HepG2 (cell line): Measurements from ENCODE around the gene PRM2. TPM values are rescaled to one million over a fixed set of nuclear protein-coding genes. Genes with fewer than 3 reads are reported as not detected.
A peak's percentile ranks its signal among the peaks of the same experiment; 100 is the strongest.

Experiments used
- CSRNP1 ChIP-seq: sonication (generic); formaldehyde crosslinking; IDR thresholded peaks from 2 replicates; pipeline ENCODE4 v1.8.1; 2023; ENCODE audit warnings: mild to moderate bottlenecking, missing genetic modification reagents
- HDAC2 ChIP-seq: sonication (generic); formaldehyde crosslinking; IDR thresholded peaks from 2 replicates; pipeline ENCODE4 v1.4.0; 2020; ENCODE audit warnings: missing genetic modification reagents
- HMG20A ChIP-seq: IDR thresholded peaks from 2 replicates; pipeline ENCODE4 v1.6.1; 2016; ENCODE audit warnings: borderline replicate concordance
- KDM3A ChIP-seq: IDR thresholded peaks from 2 replicates; pipeline ENCODE4 v1.6.1; 2018; ENCODE audit warnings: low read depth, missing compliant biosample characterization
- KLF9 ChIP-seq: IDR thresholded peaks from 2 replicates; pipeline ENCODE4 v1.6.1; 2016; ENCODE audit warnings: low read depth
- MAF1 ChIP-seq: sonication (generic); formaldehyde crosslinking; IDR thresholded peaks from 2 replicates; pipeline ENCODE4 v1.5.0; 2020; ENCODE audit warnings: missing genetic modification reagents, borderline replicate concordance
- MBNL3 ChIP-seq: fragments of 250-450 bp; sonication (Bioruptor Pico); conservative IDR thresholded peaks from 2 replicates; pipeline ENCODE4 v1.8.0; 2022; ENCODE audit warnings: mild to moderate bottlenecking, inconsistent platforms
- PRPF4 ChIP-seq: fragments of 200-400 bp; formaldehyde crosslinking; IDR thresholded peaks from 2 replicates; pipeline ENCODE4 v1.6.1; 2016; ENCODE audit warnings: low read length, low read depth; ENCODE audit not compliant: poor library complexity, severe bottlenecking
- SIX4 ChIP-seq: sonication (generic); formaldehyde crosslinking; IDR thresholded peaks from 2 replicates; pipeline ENCODE4 v1.4.0; 2020; ENCODE audit warnings: missing genetic modification reagents
- TBP ChIP-seq: sonication (generic); formaldehyde crosslinking; IDR thresholded peaks from 2 replicates; pipeline ENCODE4 v1.5.0; 2020; ENCODE audit warnings: missing genetic modification reagents
- TMF1 ChIP-seq: sonication (generic); formaldehyde crosslinking; IDR thresholded peaks from 2 replicates; pipeline ENCODE4 v1.8.1; 2022; ENCODE audit warnings: low read depth, missing genetic modification reagents
- ZBTB40 ChIP-seq, 2 experiments: fragments of 450-650 bp in 1 of 2; sonication (generic) in 1 of 2; formaldehyde crosslinking in 1 of 2; IDR thresholded peaks; 2 replicates each; pipeline versions ENCODE4 v1.6.1 to v1.8.0; 2016 to 2022; ENCODE audit warnings: antibody characterized with exemption in 1 of 2, mild to moderate bottlenecking in 1 of 2, missing genetic modification reagents in 1 of 2
- ZKSCAN8 ChIP-seq: IDR thresholded peaks from 2 replicates; pipeline ENCODE4 v1.6.1; 2016; ENCODE audit warnings: borderline replicate concordance, missing genetic modification reagents, missing compliant biosample characterization
- ZNF101 ChIP-seq: sonication (generic); formaldehyde crosslinking; IDR thresholded peaks from 2 replicates; pipeline ENCODE4 v1.4.0; 2020; ENCODE audit warnings: mild to moderate bottlenecking, low read depth, missing genetic modification reagents, borderline replicate concordance
- ZNF326 ChIP-seq: sonication (generic); formaldehyde crosslinking; IDR thresholded peaks from 2 replicates; pipeline ENCODE4 v1.4.0; 2020; ENCODE audit warnings: missing genetic modification reagents, borderline replicate concordance
- ZNF431 ChIP-seq: sonication (generic); formaldehyde crosslinking; IDR thresholded peaks from 2 replicates; pipeline ENCODE4 v1.9.0; 2022; ENCODE audit warnings: missing genetic modification reagents, low read depth, mild to moderate bottlenecking, borderline replicate concordance
- ZNF614 ChIP-seq: IDR thresholded peaks from 2 replicates; pipeline ENCODE4 v1.6.1; 2018; ENCODE audit warnings: missing biosample characterization, missing genetic modification reagents, inconsistent platforms, borderline replicate concordance
- ZNF7 ChIP-seq: IDR thresholded peaks from 2 replicates; pipeline ENCODE4 v1.6.1; 2016; ENCODE audit warnings: missing biosample characterization, missing genetic modification reagents
- ZNF720 ChIP-seq: sonication (generic); formaldehyde crosslinking; IDR thresholded peaks from 2 replicates; pipeline ENCODE4 v1.4.0; 2020; ENCODE audit warnings: missing genetic modification reagents
- polyA plus RNA-seq, 8 experiments: library from polyadenylated mRNA; depleted of rRNA in 3 of 8; stranded (reverse) in 7 of 8; unstranded in 1 of 8; fragments of >200 nt; fragmentation: Illumina TruSeq in 4 of 8; extraction: Trizol in 4 of 8; gene quantifications; 2 replicates each; pipeline versions ENCODE4 v1.2.1 to v1.2.3, GENCODE V29; 2011 to 2016; ENCODE audit warnings: low read depth in 4 of 8, missing spikeins in 1 of 8, mixed read lengths in 1 of 8; ENCODE audit not compliant: insufficient read depth in 1 of 8
- total RNA-seq, 5 experiments: library from RNA; depleted of rRNA; stranded (reverse); fragments of >200 nt; fragmentation: Illumina TruSeq; extraction: Trizol; gene quantifications; 2 replicates each; pipeline ENCODE4 v1.2.3, GENCODE V29; 2016; ENCODE audit warnings: low read depth in 1 of 5

The PRM2 gene
- total and polyA plus RNA-seq, 2 of the 13 experiments (the other 11 are each of a cell fraction or from before 2014, with no cell fraction given), result 0.54 TPM; not detected in 1

GRCh38 chr16:11257131-11257938 lies 18.9 kb downstream of the PRM2 start (continued):
- TF ChIP-seq ZBTB40 (IDR thresholded peaks at IDR 0.05) (no peak), ZBTB40 (CRISPR knock-in tag; IDR thresholded peaks at IDR 0.05) (no peak; the same call in none of the 2 replicates), CSRNP1 (peak; percentile 65; the same call in 1 of the 2 replicates), TMF1 (0 out of 2 replicates have a peak, but pooled peaks have one; percentile 73), ZNF326 (CRISPR knock-in tag) (no peak), MBNL3 (CRISPR knock-in tag) (no peak), SIX4 (CRISPR knock-in tag) (peak; percentile 44; the same call in 1 of the 2 replicates), HMG20A (CRISPR knock-in tag) (no peak), KDM3A (CRISPR knock-in tag) (no peak; the same call in 1 of the 2 replicates), ZNF614 (peak; percentile 13; the same call in 1 of the 2 replicates), ZKSCAN8 (0 out of 2 replicates have a peak, but pooled peaks have one; percentile 58), ZNF7 (CRISPR knock-in tag) (no peak), PRPF4 (no peak), ZNF101 (CRISPR knock-in tag) (no peak), MAF1 (CRISPR knock-in tag) (0 out of 2 replicates have a peak, but pooled peaks have one; percentile 69), HDAC2 (CRISPR knock-in tag) (no peak; the same call in 1 of the 2 replicates), ZNF720 (CRISPR knock-in tag) (no peak), ZNF431 (no peak), KLF9 (CRISPR knock-in tag) (no peak), TBP (CRISPR knock-in tag) (no peak)
